KMS-11 (cell line): ENCODE results near the gene PRSS50.

Experiments used
- H2AFZ ChIP-seq: fragments of 200-600 bp; sonication (generic); 2 replicates; pipeline ENCODE4 v1.6.1; 2016; ENCODE audit warnings: antibody characterized with exemption, mixed run types, low read depth
- H3K27ac ChIP-seq: fragments of 200-600 bp; sonication (generic); 2 replicates; pipeline ENCODE4 v1.6.1; 2016; ENCODE audit warnings: mild to moderate bottlenecking, mixed run types
- H3K27me3 ChIP-seq: fragments of 200-600 bp; sonication (generic); 2 replicates; pipeline ENCODE4 v1.6.1; 2017; ENCODE audit warnings: mild to moderate bottlenecking, low read depth, mixed run types, moderate library complexity; ENCODE audit not compliant: insufficient read depth
- H3K36me3 ChIP-seq: fragments of 200-600 bp; sonication (generic); 2 replicates; pipeline ENCODE4 v1.6.1; 2017; ENCODE audit warnings: mild to moderate bottlenecking, mixed run types; ENCODE audit not compliant: insufficient read depth
- H3K4me1 ChIP-seq: fragments of 200-600 bp; sonication (generic); 2 replicates; pipeline ENCODE4 v1.6.1; 2016; ENCODE audit warnings: mild to moderate bottlenecking, low read depth, mixed run types; ENCODE audit not compliant: poor library complexity, severe bottlenecking
- H3K4me2 ChIP-seq: fragments of 200-600 bp; sonication (generic); 2 replicates; pipeline ENCODE4 v1.7.0; 2016; ENCODE audit warnings: mild to moderate bottlenecking, mixed run types
- H3K4me3 ChIP-seq: fragments of 200-600 bp; sonication (generic); IDR thresholded peaks from 2 replicates; pipeline ENCODE4 v1.6.1; 2017; ENCODE audit warnings: low read depth, low read length, mixed read lengths; ENCODE audit not compliant: insufficient read depth
- H3K79me2 ChIP-seq: fragments of 200-600 bp; sonication (generic); 2 replicates; pipeline ENCODE4 v1.6.1; 2016; ENCODE audit warnings: low read depth, mixed run types; ENCODE audit not compliant: insufficient read depth
- H3K9ac ChIP-seq: fragments of 200-600 bp; sonication (generic); 2 replicates; pipeline ENCODE4 v1.6.1; 2016; ENCODE audit warnings: mild to moderate bottlenecking, mixed run types
- H4K20me1 ChIP-seq: fragments of 200-600 bp; sonication (generic); 2 replicates; pipeline ENCODE4 v1.6.1; 2016; ENCODE audit warnings: mild to moderate bottlenecking, mixed run types; ENCODE audit not compliant: insufficient read depth
- TF ChIP-seq, protein P1 (sequence below): fragments of 200-600 bp; sonication (generic); conservative IDR thresholded peaks from 2 replicates; pipeline ENCODE4 v1.6.1; 2017; ENCODE audit warnings: low read depth, mild to moderate bottlenecking, antibody characterized with exemption, low read length, moderate library complexity, mixed read lengths

Gene PRSS50

DNA sequence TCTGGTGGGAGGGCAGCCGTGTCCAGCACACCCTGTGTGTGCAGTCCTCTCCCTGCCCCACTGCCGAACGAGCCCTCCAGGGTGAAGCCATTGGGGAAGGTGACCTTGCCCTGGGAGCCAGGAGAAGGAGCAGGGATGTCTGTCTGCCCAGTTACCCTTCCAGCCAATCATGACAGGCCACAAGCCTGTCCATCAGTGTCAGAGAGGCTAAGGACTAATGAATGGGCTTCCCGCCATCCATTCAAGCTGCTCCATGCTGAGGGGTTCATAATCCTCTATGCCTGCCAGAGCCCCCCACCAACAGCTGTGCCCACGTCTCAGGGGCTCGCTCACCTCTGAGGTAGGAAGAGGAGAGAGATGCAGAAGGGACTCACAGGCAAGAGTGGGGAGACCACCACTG lies 39.4 kb downstream of the PRSS50 start:
- Histone ChIP-seq H3K4me1 (no peaks in the 10 kb centered on the region), H4K20me1 (no peaks in the 10 kb centered on the region), H3K4me3 (no peak overlapping the region), H3K9ac (no peak overlapping the region), H2AFZ (no peak overlapping the region), H3K27me3 (no peaks in the 10 kb centered on the region), H3K4me2 (no peak overlapping the region), H3K79me2 (no peaks in the 10 kb centered on the region), H3K27ac (no peak overlapping the region), H3K36me3 (no peaks in the 10 kb centered on the region)
- TF ChIP-seq, protein P1, sequence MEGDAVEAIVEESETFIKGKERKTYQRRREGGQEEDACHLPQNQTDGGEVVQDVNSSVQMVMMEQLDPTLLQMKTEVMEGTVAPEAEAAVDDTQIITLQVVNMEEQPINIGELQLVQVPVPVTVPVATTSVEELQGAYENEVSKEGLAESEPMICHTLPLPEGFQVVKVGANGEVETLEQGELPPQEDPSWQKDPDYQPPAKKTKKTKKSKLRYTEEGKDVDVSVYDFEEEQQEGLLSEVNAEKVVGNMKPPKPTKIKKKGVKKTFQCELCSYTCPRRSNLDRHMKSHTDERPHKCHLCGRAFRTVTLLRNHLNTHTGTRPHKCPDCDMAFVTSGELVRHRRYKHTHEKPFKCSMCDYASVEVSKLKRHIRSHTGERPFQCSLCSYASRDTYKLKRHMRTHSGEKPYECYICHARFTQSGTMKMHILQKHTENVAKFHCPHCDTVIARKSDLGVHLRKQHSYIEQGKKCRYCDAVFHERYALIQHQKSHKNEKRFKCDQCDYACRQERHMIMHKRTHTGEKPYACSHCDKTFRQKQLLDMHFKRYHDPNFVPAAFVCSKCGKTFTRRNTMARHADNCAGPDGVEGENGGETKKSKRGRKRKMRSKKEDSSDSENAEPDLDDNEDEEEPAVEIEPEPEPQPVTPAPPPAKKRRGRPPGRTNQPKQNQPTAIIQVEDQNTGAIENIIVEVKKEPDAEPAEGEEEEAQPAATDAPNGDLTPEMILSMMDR, result no peak

DNA sequence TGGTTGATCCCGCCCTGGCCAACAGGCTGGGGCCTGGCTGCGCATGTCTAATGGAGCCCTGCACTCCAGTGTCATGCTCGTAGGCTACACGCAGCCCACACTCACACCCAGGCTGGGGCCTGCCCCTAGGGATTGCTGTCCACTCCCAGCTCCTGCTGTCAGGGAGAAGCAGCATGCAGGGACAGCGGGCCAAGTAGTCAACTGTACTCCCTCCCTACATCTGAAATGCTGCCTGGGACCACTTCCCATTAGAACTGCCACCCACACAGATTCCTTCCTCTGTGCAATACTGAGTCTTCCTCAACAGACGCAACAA lies 40.3 kb downstream of the PRSS50 start:
- H3K36me3 ChIP-seq, result no peaks in the 10 kb centered on the region
- H3K4me3 ChIP-seq, result no peak overlapping the region
- H3K4me1 ChIP-seq, result no peaks in the 10 kb centered on the region
- no peak overlapping the region for H3K4me2 ChIP-seq
- no peak overlapping the region for H2AFZ ChIP-seq
- TF ChIP-seq, protein P1, result no peak
- no peak overlapping the region for H3K9ac ChIP-seq
- H3K27me3 ChIP-seq, result no peaks in the 10 kb centered on the region
- H4K20me1 ChIP-seq, result no peaks in the 10 kb centered on the region
- no peaks in the 10 kb centered on the region for H3K79me2 ChIP-seq
- H3K27ac ChIP-seq, result no peak overlapping the region

DNA sequence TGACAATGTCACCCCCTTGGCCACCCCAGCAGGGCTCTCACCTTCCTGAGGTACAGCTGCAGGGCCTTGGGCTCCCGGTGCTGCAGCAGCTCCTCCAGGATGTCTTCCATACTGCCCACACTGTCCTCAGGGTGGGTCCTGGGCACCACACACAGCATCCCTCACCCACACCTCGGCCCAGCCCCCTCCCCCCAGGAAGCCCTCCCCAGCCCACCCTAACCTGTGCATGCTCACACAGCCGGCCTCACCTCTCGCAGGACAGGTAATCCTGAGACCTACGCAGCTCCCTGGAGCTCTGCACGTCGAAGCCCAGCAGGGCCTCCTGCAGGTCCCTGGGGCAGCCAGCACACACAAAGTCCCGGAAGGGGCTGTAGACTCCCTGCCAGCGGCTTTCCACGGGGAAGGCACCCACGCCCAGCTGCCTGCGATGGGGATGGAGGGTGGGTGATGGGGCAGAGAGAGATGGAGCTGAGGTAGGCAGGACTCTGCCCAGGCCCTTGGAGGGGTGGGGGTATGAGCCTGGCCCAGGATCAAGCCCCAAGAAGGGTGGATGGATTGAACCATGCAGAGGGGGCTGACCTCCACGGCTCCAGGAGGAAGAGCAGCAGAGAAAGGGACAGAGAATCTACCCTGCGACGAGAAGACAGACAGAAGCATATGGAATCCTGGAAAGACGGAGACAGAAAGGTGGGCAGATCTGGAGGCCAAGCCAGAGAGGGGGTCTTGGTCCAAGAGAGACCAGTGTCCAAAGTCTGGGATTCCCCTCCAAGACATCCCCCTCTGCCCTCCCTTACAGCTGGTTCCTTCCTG lies 40.9 kb downstream of the PRSS50 start:
- Histone ChIP-seq H3K27me3 (no peaks in the 10 kb centered on the region), H3K4me3 (no peak overlapping the region), H3K79me2 (no peaks in the 10 kb centered on the region), H2AFZ (no peak overlapping the region), H3K9ac (no peak overlapping the region), H3K4me2 (no peak overlapping the region), H3K27ac (no peak overlapping the region), H3K36me3 (no peaks in the 10 kb centered on the region), H3K4me1 (no peaks in the 10 kb centered on the region), H4K20me1 (no peaks in the 10 kb centered on the region)
- TF ChIP-seq, protein P1, result no peak

DNA sequence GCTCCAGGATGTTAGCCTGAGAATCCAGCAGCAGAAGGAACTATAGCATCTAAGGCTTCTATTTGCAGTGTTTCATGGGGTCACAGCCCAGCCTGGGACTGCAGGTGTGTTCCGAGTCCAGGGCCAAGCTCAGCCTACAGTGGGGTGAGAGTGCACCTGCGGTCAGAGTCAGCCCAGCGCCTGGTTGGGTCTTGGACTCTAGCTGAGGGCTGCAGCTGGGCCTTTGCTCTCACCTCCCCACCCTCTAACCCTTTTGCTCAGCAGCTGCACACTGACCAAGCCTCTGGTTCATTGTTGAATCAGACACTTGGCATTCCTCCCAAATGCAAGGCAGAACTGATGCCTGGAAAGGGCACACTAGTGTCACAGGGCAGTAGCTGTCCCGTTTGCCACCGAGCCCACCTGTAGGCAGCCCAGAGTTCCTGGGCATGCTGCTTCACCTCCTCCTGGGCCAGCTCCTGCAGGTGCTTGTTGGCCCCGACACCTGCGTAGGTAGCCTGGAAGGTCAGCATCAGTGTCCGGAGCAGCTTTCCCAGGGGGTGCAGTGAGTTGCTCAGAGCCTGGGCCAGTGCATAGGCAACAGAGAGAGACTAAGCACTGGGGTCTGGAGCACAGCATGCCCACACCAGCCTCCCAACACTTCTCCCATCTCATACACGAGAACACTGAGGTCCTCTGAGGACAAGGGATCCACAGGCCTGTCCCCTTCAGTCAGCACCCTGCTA lies 41.7 kb downstream of the PRSS50 start:
- Histone ChIP-seq H3K79me2 (no peaks in the 10 kb centered on the region), H3K9ac (no peak overlapping the region), H3K4me3 (no peak overlapping the region), H3K27ac (no peak overlapping the region), H2AFZ (no peak overlapping the region), H3K36me3 (no peaks in the 10 kb centered on the region), H3K4me2 (no peak overlapping the region), H3K27me3 (no peaks in the 10 kb centered on the region), H4K20me1 (no peaks in the 10 kb centered on the region), H3K4me1 (no peaks in the 10 kb centered on the region)
- TF ChIP-seq, protein P1, result no peak
